Adrenal gland (tissue), 12 donors: ENCODE data around the gene LDLRAD2. TPM values are rescaled to one million over a fixed set of nuclear protein-coding genes. Genes with fewer than 3 reads are reported as not detected.

Experiments used
- DNase-seq, 7 donors: peaks; one replicate each; pipeline ENCODE4 v3.0.0-alpha.2; 2019 to 2020
- H3K27ac ChIP-seq, 5 donors: fragments of 200-600 bp; sonication (generic) in 4 of 5; 1 replicate in 3 of 5; 2 replicates in 2 of 5; pipeline versions ENCODE4 v1.5.1 to v1.8.0; 2016 to 2020; ENCODE audit warnings: mild to moderate bottlenecking in 1 of 5
- H3K27me3 ChIP-seq: fragments of 200-600 bp; 2 replicates; pipeline ENCODE4 v1.8.0; 2021
- H3K36me3 ChIP-seq, 2 donors: fragments of 200-600 bp; replicated peaks in 1 of 2; 1 replicate in 1 of 2; 2 replicates in 1 of 2; pipeline versions ENCODE4 v1.5.1 to v1.8.0; 2018 to 2022
- H3K4me1 ChIP-seq, 2 donors: fragments of 200-600 bp; replicated peaks in 1 of 2; 1 replicate in 1 of 2; 2 replicates in 1 of 2; pipeline versions ENCODE4 v1.5.1 to v1.8.0; 2018 to 2021
- H3K4me3 ChIP-seq, 4 donors: fragments of 200-600 bp; sonication (generic) in 3 of 4; one replicate each; pipeline ENCODE4 v1.5.1; 2016 to 2018
- H3K9me3 ChIP-seq, 3 donors: fragments of 200-600 bp; sonication (generic) in 1 of 3; replicated peaks in 1 of 3; 1 replicate in 2 of 3; 2 replicates in 1 of 3; pipeline versions ENCODE4 v1.5.1 to v1.8.0; 2016 to 2021
- POLR2A ChIP-seq, 2 donors: fragments of 450-650 bp; IDR thresholded peaks; one replicate each; pipeline ENCODE4 v1.6.1; 2017; ENCODE audit warnings: antibody characterized with exemption in 2 of 2, mild to moderate bottlenecking in 2 of 2, moderate library complexity in 1 of 2
- WGBS, 4 donors: extraction: QIAGEN DNeasy Blood & Tissue Kit in 2 of 4; methylation state at CpG; one replicate each; pipeline versions ENCODE4 v1.1.5 to v1.1.7; 2013 to 2017; 5-methylcytosine and 5-hydroxymethylcytosine counted together
- intact Hi-C, 2 donors: fragments of 100-400 bp; cut with DNase I; formaldehyde crosslinking; loops; one replicate each; pipeline versions ENCODE4 v1.14.1 to v1.15.0; 2022 to 2023
- polyA plus RNA-seq, 3 donors: library from polyadenylated mRNA; stranded (reverse); fragments of 200-250 nt in 2 of 3; fragments of 350-450 nt in 1 of 3; fragmentation: Illumina TruSeq in 1 of 3; extraction: RNeasy Lipid Tissue Mini Kit (QIAGEN cat#74804) in 1 of 3; gene quantifications; one replicate each; pipeline ENCODE4 v1.2.3, GENCODE V29; 2013 to 2014
- total RNA-seq, 9 donors: library from RNA; depleted of rRNA in 4 of 9; stranded (reverse); fragments of >200 nt in 4 of 9; fragments of 120-200 nt in 1 of 9; fragmentation: NEBNext Ultra II Directional in 1 of 9; extraction: Animal tissue kit (Norgen Biotek cat#: 25700) in 1 of 9; gene quantifications; one replicate each; pipeline versions ENCODE4 v1.1.0 to v1.2.4, GENCODE V29; 2013 to 2023
- TF ChIP-seq, protein P1 (sequence below), 6 experiments: fragments of 450-650 bp in 4 of 6; fragments of 200-600 bp in 2 of 6; sonication (generic) in 1 of 6; IDR thresholded peaks; 1 replicate in 5 of 6; 2 replicates in 1 of 6; pipeline versions ENCODE4 v1.5.1 to v1.8.0; 2016 to 2021; ENCODE audit warnings: antibody characterized with exemption in 6 of 6, mild to moderate bottlenecking in 2 of 6, moderate library complexity in 1 of 6
- donor health status: healthy with polysubstance abuse.
- donor health status: Bipolar disorder and iron deficiency.
- donor health status: DM: yes; HTN: yes; CAD: no.
- donor health status: DM: no; HTN: no; CAD: no.
- donor health status: DM: no; HTN: no; CAD: no.
- donor health status: DM: yes; HTN: yes; CAD: no.

LDLRAD2 gene
- total and polyA plus RNA-seq, 12 donors = 0.16 to 9.4 (median 1.1) TPM; not detected in 1

DNA sequence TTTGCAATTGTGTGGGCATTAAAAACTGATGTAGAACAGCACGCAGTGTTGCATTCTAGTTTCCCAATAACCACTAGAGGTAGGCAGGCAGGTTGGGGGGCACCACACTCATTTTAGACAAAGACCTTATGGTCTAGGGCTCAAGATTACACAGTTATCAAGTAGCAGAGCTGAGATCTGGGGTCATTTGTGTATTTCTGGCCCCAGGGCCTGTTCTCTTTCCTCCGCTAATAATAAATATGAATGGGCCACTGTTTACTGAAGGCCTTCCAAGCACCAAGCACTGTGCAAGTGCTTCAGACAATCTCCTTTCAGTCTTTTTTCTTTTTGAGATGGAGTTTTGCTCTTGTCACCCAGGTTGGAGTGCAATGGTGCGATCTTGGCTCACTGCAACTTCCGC is 23.9 kb downstream of the LDLRAD2 start:
- DNase-seq = no peak
- no peak for TF ChIP-seq POLR2A (IDR thresholded peaks at IDR 0.05)
- TF ChIP-seq, protein P1, sequence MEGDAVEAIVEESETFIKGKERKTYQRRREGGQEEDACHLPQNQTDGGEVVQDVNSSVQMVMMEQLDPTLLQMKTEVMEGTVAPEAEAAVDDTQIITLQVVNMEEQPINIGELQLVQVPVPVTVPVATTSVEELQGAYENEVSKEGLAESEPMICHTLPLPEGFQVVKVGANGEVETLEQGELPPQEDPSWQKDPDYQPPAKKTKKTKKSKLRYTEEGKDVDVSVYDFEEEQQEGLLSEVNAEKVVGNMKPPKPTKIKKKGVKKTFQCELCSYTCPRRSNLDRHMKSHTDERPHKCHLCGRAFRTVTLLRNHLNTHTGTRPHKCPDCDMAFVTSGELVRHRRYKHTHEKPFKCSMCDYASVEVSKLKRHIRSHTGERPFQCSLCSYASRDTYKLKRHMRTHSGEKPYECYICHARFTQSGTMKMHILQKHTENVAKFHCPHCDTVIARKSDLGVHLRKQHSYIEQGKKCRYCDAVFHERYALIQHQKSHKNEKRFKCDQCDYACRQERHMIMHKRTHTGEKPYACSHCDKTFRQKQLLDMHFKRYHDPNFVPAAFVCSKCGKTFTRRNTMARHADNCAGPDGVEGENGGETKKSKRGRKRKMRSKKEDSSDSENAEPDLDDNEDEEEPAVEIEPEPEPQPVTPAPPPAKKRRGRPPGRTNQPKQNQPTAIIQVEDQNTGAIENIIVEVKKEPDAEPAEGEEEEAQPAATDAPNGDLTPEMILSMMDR (IDR thresholded peaks at IDR 0.05) = no peak
- Histone ChIP-seq H3K27me3 (no peaks in the 10 kb centered on the region), H3K36me3 (peaks cover 0 to 98% of the 10 kb centered on the region in 2 donors), H3K4me3 (no peak overlapping the region), H3K9me3 (no peaks in the 10 kb centered on the region), H3K4me1 (no peaks in the 10 kb centered on the region), H3K27ac (no peak overlapping the region)
- intact Hi-C loops = no loop called here
- 91 to 95% (median 93%) methylated on average over 4 of the region's 4 CpGs for WGBS, 4 donors

DNA sequence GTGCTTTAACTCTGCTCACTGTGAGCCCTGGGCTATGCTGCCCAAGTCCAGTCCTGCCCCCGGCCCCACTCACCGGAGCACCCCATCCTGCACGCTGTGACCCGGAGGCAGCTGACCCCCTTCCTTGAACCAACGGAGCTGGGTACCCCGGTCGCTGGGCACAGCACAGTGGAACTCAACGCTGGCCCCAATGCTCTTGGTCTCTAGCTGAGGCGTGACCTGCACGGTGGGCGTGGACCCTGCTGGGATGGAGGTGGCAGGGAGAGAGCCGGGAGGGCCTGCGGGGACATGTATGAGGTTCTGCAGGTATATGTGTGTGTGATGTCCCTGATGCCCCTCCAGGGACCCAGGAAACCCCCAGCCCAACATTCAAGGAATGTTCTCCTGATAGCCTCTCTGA is 24.7 kb downstream of the LDLRAD2 start:
- Histone ChIP-seq H3K9me3 (no peaks in the 10 kb centered on the region), H3K27ac (no peak overlapping the region), H3K27me3 (no peaks in the 10 kb centered on the region), H3K4me1 (no peaks in the 10 kb centered on the region), H3K36me3 (peaks cover 0 to 98% of the 10 kb centered on the region in 2 donors), H3K4me3 (no peak overlapping the region)
- 92 to 96% (median 94%) methylated on average over 8 to 13 of the region's 13 CpGs; no CpG with 5 or more reads in 1 of the 4 donors for WGBS, 4 donors
- intact Hi-C loops = no loop called here
- no peak for DNase-seq
- TF ChIP-seq, protein P1 (IDR thresholded peaks at IDR 0.05) = no peak

DNA sequence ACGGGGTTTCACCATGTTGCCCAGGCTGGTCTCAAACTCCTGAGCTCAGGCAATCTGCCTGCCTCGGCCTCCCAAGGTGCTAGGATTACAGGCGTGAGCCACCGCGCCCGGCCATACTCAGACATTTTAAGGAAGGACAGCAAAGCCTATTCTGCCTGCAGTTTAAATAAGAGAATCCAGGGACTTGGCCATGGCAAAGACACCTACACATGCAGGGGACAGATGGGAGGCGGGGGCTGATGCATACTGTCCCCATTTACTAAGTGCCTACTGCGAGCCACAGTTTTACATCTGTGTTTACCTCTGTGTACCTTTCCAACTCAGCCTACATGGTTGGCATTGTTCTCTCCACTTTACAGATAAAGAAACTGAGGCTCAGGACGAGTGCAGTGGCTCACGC is 25.4 kb downstream of the LDLRAD2 start:
- TF ChIP-seq, protein P1 (IDR thresholded peaks at IDR 0.05) = no peak
- TF ChIP-seq POLR2A (IDR thresholded peaks at IDR 0.05) = no peak
- Histone ChIP-seq H3K9me3 (no peaks in the 10 kb centered on the region), H3K36me3 (peaks cover 0 to 98% of the 10 kb centered on the region in 2 donors), H3K4me3 (no peak overlapping the region), H3K27me3 (no peaks in the 10 kb centered on the region), H3K27ac (no peak overlapping the region), H3K4me1 (no peaks in the 10 kb centered on the region)
- no peak for DNase-seq
- WGBS, 4 donors = 89 to 97% (median 95%) methylated on average over 6 to 10 of the region's 10 CpGs
- intact Hi-C loops = no loop called here

DNA sequence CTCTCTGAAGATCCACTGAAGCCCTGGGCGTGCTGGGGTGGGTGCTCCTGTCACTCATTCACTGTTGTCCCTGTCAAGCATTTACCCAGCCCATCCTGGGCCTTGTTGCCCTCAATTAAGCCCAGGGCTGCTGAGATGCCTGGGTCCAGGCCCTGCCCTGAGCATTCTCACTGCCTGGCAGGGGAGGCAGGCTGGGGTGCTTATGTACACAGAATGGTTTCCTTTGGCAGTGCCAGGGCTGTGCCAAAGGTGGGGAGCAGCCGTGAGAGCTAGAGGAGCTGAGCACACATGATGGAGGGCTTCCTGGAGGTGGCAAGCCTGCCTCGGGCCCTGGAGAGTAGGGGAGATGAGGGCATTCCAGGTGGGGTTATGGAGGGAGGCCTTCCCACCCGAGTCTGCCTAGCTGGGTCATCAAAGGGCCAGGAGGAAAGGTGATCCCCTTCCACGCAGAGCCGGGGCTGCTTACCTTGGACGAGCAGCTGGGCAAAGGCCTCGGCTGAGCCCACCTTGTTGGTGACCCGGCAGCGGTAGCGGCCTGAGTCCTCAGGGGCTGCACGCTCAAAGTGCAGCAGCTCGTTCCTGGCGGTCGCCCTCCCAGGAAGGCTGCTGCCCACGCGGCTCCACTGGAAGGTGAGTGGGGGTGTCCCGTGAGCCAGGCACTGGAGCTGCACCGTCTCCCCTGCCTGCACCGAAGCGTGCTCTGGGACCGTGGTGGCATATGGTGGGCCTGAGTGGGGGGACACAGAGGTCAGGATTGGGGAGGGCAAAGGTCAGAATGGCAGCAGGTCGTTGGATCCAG is 26.5 kb downstream of the LDLRAD2 start:
- intact Hi-C loops = no loop called here
- Histone ChIP-seq H3K4me1 (no peaks in the 10 kb centered on the region), H3K27me3 (no peaks in the 10 kb centered on the region), H3K27ac (no peak overlapping the region), H3K4me3 (no peak overlapping the region), H3K9me3 (no peaks in the 10 kb centered on the region), H3K36me3 (peaks cover 0 to 98% of the 10 kb centered on the region in 2 donors)
- 83 to 90% (median 88%) methylated on average over 9 to 23 of the region's 23 CpGs for WGBS, 4 donors
- TF ChIP-seq, protein P1 (IDR thresholded peaks at IDR 0.05) = no peak
- TF ChIP-seq POLR2A (IDR thresholded peaks at IDR 0.05) = no peak
- no peak for DNase-seq
